ENCODE data around the gene WBP2. TPM values are rescaled to one million over a fixed set of nuclear protein-coding genes. Genes with fewer than 3 reads are reported as not detected.

The WBP2 gene
- total and polyA plus RNA-seq, 2 of the 13 experiments (the other 11 are each of a cell fraction or from before 2014, with no cell fraction given), result 29.2 to 29.5 TPM

DNA sequence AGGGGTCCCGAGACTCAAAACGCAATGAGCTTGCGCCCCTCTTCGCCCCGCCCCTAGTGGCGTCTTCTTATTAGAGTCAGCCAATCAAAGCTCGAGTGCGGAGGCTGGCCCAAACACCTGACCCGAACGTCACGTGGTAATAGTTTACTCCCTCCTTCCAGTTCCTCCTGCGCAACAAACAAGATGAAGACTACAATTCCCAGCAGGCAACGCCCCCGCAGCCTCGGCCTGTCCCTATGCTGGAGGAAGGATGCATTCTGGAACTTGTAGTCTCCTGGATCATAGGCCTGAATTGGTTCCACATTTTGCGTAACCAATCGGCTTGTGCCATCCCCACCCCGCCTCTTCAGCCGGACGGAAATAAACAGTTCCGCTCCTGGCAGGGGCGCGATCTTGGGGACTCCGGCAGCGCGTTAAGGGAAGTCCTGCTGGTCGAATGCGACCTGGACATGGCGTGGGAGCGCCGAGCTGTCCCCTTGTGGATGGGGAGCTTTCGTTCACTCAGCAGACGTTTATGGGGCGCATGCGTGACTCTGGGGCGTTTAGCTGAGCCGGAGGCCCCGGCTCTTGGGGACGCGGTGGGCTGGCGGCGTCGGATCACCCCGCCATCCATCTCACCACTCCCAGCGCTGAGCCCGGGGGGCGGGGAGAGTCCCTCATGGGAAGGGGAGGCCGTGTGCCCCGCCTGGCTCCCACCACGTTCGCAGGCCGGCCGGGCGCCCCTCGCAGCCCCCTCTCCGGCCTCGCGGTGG, at the start of gene WBP2 (continued):
- TF ChIP-seq, protein P1, sequence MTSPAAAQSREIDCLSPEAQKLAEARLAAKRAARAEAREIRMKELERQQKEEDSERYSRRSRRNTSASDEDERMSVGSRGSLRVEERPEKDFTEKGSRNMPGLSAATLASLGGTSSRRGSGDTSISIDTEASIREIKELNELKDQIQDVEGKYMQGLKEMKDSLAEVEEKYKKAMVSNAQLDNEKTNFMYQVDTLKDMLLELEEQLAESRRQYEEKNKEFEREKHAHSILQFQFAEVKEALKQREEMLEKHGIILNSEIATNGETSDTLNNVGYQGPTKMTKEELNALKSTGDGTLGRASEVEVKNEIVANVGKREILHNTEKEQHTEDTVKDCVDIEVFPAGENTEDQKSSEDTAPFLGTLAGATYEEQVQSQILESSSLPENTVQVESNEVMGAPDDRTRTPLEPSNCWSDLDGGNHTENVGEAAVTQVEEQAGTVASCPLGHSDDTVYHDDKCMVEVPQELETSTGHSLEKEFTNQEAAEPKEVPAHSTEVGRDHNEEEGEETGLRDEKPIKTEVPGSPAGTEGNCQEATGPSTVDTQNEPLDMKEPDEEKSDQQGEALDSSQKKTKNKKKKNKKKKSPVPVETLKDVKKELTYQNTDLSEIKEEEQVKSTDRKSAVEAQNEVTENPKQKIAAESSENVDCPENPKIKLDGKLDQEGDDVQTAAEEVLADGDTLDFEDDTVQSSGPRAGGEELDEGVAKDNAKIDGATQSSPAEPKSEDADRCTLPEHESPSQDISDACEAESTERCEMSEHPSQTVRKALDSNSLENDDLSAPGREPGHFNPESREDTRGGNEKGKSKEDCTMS (CRISPR knock-in tag; conservative IDR thresholded peaks at IDR 0.05), result no peak
- peak; percentile 85; the same call in 1 of the 2 replicates for TF ChIP-seq MED13 (CRISPR knock-in tag; IDR thresholded peaks at IDR 0.05)
- TF ChIP-seq ZNF180 (CRISPR knock-in tag; IDR thresholded peaks at IDR 0.05; ENCODE audit: borderline replicate concordance, low read depth), result peak; percentile 41; the same call in 1 of the 2 replicates
- TF ChIP-seq SALL2 (CRISPR knock-in tag; IDR thresholded peaks at IDR 0.05), result peak; percentile 81; the same call in 1 of the 2 replicates
- TF ChIP-seq KMT2B (CRISPR knock-in tag; IDR thresholded peaks at IDR 0.05), result peak; percentile 40; the same call in 1 of the 2 replicates
- TF ChIP-seq PTBP1 (IDR thresholded peaks at IDR 0.05; ENCODE audit: low read depth, low read length, poor library complexity, severe bottlenecking), result no peak
- TF ChIP-seq TP53 (CRISPR knock-in tag; conservative IDR thresholded peaks at IDR 0.05), result peak; percentile 69
- TF ChIP-seq, protein P2, sequence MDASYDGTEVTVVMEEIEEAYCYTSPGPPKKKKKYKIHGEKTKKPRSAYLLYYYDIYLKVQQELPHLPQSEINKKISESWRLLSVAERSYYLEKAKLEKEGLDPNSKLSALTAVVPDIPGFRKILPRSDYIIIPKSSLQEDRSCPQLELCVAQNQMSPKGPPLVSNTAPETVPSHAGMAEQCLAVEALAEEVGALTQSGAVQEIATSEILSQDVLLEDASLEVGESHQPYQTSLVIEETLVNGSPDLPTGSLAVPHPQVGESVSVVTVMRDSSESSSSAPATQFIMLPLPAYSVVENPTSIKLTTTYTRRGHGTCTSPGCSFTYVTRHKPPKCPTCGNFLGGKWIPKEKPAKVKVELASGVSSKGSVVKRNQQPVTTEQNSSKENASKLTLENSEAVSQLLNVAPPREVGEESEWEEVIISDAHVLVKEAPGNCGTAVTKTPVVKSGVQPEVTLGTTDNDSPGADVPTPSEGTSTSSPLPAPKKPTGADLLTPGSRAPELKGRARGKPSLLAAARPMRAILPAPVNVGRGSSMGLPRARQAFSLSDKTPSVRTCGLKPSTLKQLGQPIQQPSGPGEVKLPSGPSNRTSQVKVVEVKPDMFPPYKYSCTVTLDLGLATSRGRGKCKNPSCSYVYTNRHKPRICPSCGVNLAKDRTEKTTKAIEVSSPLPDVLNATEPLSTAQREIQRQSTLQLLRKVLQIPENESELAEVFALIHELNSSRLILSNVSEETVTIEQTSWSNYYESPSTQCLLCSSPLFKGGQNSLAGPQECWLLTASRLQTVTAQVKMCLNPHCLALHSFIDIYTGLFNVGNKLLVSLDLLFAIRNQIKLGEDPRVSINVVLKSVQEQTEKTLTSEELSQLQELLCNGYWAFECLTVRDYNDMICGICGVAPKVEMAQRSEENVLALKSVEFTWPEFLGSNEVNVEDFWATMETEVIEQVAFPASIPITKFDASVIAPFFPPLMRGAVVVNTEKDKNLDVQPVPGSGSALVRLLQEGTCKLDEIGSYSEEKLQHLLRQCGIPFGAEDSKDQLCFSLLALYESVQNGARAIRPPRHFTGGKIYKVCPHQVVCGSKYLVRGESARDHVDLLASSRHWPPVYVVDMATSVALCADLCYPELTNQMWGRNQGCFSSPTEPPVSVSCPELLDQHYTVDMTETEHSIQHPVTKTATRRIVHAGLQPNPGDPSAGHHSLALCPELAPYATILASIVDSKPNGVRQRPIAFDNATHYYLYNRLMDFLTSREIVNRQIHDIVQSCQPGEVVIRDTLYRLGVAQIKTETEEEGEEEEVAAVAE (CRISPR knock-in tag; IDR thresholded peaks at IDR 0.05; ENCODE audit: borderline replicate concordance), result peak; percentile 94
- peak in 1 of 2 experiments; percentile 63; a peak in 2 of 4 replicates for TF ChIP-seq EP300 (IDR thresholded peaks at IDR 0.05; ENCODE audit: low read depth in 2 of 2, low read length in 2 of 2)
- TF ChIP-seq EP300 (CRISPR knock-in tag; IDR thresholded peaks at IDR 0.05; ENCODE audit: borderline replicate concordance), result peak; percentile 68
- TF ChIP-seq IRF2 (CRISPR knock-in tag; IDR thresholded peaks at IDR 0.05), result peak; percentile 96
- TF ChIP-seq ZNF776 (CRISPR knock-in tag; IDR thresholded peaks at IDR 0.05), result peak; percentile 90
- TF ChIP-seq DMAP1 (CRISPR knock-in tag; IDR thresholded peaks at IDR 0.05), result peak; percentile 82; the same call in 1 of the 2 replicates
- TF ChIP-seq ZFP1 (CRISPR knock-in tag; IDR thresholded peaks at IDR 0.05), result peak; percentile 55; the same call in 1 of the 2 replicates
- peak; percentile 63 for TF ChIP-seq ZNF772 (CRISPR knock-in tag; IDR thresholded peaks at IDR 0.05)
- 0 out of 2 replicates have a peak, but pooled peaks have one; percentile 85 for TF ChIP-seq GFI1 (CRISPR knock-in tag; IDR thresholded peaks at IDR 0.05; ENCODE audit: borderline replicate concordance)
- peak; percentile 88; the same call in 1 of the 2 replicates for TF ChIP-seq REXO4 (CRISPR knock-in tag; IDR thresholded peaks at IDR 0.05; ENCODE audit: borderline replicate concordance)
- TF ChIP-seq HNRNPUL1 (IDR thresholded peaks at IDR 0.05; ENCODE audit: low read depth, low read length), result no peak
- TF ChIP-seq ISX (CRISPR knock-in tag; conservative IDR thresholded peaks at IDR 0.05), result no peak; the same call in 1 of the 2 replicates
- TF ChIP-seq PAWR (CRISPR knock-in tag; IDR thresholded peaks at IDR 0.05; ENCODE audit: borderline replicate concordance), result no peak
- TF ChIP-seq, protein P3, sequence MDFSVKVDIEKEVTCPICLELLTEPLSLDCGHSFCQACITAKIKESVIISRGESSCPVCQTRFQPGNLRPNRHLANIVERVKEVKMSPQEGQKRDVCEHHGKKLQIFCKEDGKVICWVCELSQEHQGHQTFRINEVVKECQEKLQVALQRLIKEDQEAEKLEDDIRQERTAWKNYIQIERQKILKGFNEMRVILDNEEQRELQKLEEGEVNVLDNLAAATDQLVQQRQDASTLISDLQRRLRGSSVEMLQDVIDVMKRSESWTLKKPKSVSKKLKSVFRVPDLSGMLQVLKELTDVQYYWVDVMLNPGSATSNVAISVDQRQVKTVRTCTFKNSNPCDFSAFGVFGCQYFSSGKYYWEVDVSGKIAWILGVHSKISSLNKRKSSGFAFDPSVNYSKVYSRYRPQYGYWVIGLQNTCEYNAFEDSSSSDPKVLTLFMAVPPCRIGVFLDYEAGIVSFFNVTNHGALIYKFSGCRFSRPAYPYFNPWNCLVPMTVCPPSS (IDR thresholded peaks at IDR 0.05), result no peak

All from HepG2 (cell line).